Bone marrow (tissue), 2 donors: ENCODE data around the gene TUBGCP6.
"Not testable (repeated sequence)": the region's sequence is repeated elsewhere in the genome, so short reads cannot be mapped to it uniquely, and the experiment has no call there.

Experiments used
- DNase-seq, 2 donors: peaks; one replicate each; lab custom pipeline; 2025; lab: John Stamatoyannopoulos, UW

Gene TUBGCP6

GRCh38 chr22:50280022-50280707 is 35.3 kb upstream of the TUBGCP6 start:
- DNase-seq = no peak

GRCh38 chr22:50278956-50279619 is 34.3 kb upstream of the TUBGCP6 start:
- no peak for DNase-seq

DNA sequence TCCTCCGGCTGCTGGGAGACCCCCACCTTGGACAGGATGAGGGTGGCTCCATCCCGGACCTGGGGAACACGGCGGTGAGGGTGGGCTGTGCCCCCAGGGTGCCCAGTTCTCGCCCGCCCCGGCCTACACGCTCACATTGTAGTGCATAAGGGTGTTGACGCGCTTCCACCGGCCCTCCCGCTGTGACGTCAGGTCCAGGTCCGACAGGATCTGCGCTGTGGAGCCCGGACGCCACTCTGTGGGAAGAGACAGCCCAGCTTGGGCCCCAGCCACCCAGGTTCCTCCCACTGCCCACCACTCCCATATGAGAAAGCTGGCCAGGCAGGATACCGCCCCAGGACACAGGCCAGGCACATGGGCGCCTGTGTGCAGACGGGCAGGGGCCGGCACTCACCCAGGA is 33.6 kb upstream of the TUBGCP6 start:
- no peak for DNase-seq

- no peak for DNase-seq
Measured at GRCh38 chr22:50277761-50278160, 32.9 kb upstream of the TUBGCP6 start.

DNA sequence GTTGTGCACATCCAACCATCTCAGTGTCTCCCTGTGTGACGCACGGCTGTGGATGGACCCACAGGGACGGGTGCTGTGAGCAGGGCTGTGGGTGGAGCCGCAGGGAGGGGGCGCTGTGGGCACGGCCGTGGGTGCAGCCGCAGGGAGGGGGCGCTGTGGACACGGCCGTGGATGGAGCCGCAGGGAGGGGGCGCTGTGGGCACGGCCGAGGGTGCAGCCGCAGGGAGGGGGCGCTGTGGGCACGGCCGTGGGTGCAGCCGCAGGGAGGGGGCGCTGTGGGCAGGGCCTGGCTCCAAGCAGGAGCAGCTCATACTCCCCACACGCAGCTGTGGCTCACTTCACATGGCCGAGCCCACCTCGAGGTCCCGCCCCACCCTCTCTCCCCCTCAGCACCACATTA is 31.3 kb upstream of the TUBGCP6 start:
- peak; percentile 34 to 41 for DNase-seq

DNA sequence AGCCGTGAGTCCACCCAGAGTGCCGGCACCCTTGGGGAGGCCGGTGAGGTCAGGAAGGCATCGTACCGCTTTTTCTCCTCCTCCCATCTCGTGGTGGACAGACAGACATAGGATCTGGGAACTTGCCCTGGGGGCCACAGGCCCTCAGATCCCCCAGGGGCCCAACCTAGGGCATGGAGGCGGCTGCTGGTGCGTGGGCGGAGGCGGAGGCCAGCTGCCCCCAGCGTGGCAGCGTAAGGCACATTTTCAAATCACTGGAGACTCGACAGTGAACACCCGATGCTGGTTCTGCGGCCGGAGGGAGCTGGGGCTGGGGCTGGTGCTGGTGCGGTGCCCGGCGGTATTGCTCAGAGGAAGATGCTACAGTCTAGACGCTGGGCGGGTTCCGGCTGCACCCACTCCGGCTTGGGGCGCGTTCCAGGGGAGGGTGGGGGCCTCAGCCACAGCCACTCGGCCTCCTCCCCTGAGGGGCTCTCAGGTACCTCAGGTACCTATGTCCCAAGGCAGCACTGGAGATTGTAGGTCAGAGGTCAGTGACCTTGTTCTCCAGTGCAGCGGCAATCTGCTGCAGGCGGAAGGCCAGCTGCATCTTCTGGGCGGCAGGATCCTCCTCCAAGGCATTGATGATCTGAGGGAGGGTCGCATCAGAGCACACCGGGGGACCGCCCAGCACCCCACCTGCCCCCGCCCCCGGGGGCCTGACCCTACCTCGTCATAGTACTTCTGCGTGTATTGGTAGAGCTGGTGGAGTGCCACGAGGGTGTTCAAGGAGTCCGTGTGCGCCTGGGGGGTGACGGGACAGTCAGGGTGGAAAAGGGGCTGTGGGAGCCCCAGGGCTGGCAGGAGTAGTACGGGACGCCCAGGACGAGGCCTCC is 30.6 kb upstream of the TUBGCP6 start:
- DNase-seq = no peak

DNA sequence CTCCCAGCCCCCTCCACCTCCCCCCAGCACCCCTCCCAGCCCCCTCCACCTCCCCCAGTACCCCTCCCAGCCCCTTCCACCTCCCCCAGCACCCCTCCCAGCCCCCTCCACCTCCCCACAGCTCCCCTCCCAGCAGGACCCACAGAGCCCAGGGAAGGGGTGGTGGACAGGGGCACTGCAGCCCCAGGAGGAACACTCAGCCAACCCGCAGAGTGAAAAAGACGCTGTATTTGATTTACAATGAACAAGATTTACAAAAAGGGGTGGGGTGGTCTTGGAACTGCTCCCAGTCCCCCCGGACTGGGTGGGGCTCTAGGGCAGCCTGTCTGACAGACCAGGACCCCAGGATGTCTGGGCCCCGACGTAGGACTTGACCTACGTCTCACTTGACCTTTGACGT is 29.9 kb upstream of the TUBGCP6 start:
- DNase-seq = no peak

GRCh38 chr22:50274311-50274710 is 29.5 kb upstream of the TUBGCP6 start:
- peak in 1 of 2 donors; percentile 20 for DNase-seq

DNA sequence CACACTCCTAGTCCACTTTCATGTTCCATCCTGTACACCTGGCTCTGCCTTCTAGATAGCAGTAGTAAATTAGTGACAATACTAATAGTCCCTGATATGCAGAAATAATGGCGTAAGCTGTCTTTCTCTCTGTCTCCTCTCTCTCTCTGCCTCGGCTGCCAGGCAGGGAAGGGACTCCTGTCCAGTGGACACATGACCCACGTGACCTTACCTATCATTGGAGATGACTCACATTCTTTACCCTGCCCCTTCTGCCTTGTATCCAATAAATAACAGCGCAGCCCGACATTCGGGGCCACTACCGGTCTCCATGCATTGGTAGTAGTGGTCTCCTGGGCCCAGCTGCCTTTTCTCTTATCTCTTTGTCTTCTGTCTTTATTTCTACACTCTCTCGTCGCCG is 29.0 kb upstream of the TUBGCP6 start:
- DNase-seq = not testable (repeated sequence)

DNA sequence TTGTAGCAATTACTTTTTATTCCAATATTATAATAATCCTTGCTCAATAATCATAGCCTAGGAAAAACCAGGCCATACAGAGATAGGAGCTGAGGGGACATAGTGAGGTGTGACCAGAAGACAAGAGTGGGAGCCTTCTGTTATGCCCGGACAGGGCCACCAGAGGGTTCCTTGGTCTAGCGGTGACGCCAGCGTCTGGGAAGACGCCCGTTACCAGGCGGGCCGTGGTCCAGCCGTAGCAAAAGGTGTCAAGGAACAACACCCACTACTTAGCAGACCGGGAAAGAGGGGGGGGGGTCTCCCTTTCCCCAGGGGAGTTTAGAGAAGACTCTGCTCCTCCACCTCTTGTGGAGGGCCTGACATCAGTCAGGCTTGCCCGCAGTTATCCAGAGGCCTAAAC is 28.5 kb upstream of the TUBGCP6 start:
- DNase-seq = not testable (repeated sequence)

DNA sequence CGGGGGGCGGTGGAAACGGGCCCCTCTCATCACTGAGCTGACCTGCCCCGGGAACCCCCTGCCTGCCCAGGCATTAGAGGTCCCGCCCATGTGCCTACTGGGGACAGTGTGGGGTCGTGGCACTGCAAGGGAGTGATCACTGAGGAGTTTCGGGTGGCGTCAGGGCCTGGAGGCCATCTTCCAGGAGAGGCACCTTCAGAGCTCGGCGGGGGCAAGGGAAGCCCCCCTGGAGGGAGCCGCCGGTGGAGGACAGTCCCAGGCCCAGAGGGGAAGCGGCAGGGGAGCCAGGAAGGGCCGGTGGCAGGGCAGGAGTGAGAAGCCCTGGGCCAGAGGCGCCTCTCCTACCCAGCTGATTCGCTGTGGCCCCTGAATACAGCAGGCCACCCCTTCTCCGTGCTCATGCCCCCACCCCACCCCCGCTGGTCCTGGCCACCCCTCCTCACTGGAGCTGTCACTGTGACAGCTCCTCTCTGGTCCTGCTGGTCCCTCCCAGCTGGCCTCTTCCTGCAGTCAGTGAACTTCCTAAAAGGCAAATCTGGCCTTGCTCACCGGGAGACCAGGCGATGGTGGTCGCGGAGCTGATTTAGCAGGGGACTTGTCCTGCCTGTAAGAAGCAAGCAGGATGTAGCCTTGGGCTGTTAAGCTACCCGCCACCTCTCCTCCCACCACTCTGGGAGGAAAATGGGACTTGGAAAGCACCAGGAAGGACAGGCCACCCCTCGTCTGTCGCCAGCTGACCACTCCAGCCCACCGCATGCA is 27.4 kb upstream of the TUBGCP6 start:
- no peak for DNase-seq

DNA sequence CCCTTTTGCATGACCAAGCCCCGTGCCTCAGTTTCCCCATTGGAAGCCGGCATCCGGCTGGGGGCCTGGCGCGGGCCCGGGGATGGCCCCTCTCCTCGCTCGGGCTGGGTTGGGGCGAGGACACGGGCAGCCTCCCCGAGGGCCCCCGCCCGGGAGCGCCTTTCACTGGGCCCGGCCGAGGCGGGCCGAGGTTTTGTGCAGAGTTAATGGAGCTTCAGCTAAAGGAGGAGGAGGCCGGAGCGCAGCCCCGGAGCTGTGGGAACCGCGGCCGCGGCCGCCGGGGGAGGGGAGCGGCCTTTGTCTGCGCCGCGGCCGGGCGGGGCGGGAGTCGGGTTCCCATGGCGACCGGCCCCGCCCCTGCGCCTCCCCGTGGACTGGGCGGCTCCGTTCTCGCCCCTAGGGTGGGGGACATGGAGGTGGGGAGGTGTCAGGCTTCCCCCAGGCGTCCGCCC is 26.7 kb upstream of the TUBGCP6 start:
- DNase-seq = peak; percentile 21 to 27

- peak; percentile 18 to 25 for DNase-seq
Measured at GRCh38 chr22:50270666-50271394, 26.0 kb upstream of the TUBGCP6 start.

DNA sequence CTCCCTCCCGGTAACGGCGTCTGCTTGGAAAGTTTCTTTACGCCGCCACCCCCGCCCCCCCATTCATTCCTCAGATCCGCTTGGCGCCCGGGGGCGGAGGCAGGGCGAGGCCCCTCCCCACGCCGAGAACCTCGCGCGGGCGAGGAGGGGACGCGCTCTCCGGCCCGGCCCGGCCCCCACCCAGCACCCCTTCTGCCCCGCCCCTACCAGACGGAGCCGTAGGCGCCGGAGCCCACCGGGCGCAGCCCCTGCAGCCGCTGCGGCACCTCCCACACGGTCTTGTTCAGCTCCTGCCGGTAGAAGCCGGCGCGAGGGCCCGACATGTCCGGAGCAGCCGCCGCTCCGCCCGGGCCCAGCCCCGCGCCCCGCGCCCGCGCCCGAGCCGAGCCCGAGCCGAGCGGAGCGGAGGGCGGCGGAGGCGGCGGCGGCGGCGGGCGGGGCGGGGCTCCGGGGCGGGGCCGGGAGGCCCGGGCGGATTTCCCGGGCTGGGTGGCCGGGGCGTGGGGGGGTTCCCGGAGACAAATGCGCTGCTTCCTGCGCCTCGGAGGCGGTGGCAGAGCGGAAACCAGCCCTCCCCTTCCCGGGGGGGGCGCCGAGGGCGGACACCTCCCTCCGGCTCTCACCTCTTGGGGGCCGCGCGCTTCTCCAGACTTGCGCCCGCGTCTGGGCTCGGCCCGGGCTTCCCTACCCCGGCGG is 25.3 kb upstream of the TUBGCP6 start, which contains the start of gene MAPK11:
MAPK11 (minus strand) TSS at position 411 of the 696 bp plus-strand sequence; CDS start at position 323, 88 bp downstream.
- no peak for DNase-seq

DNA sequence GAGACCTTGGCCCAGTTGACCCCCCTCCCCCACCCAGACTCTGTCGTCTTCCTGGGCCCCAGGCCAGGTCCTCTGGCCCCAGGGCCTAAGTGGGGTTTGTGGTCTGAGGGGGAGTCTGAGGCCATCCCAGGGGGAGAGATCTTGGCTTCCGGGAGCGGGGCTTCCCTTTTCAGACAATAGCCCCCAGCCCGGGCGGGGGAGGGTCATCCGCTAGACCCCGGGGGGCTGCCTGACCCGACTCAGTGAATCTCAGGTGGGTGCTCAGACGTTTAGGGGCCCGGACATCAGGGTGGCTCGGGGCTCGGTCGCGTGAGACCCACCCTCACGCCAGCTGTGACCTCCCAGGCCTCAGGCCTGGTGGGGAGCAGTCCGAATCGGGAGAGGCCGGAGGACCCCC is 24.7 kb upstream of the TUBGCP6 start:
- no peak for DNase-seq

DNA sequence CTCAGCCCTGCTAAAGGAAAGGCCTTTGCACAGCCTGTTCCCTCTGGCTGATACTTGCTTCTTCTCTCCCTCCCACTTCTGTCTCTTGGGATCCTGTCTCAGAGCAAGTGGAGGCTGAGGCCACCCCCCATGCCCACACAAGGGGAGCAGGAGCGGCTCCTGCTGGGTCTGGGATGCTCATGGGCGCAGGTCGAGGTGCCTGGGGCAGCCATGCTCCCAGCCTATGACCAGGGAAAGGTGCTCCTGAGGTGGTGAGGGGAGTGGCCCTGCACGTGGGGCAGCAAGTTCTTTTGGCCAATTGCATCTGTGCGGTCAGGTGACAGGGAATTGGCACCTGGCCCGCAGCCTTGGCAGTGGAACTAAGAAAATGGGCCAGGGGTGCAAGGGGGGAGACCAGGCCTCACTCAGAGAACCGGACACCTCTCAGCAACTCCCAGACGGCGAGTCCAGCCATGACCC is 23.9 kb upstream of the TUBGCP6 start:
- DNase-seq = no peak

DNA sequence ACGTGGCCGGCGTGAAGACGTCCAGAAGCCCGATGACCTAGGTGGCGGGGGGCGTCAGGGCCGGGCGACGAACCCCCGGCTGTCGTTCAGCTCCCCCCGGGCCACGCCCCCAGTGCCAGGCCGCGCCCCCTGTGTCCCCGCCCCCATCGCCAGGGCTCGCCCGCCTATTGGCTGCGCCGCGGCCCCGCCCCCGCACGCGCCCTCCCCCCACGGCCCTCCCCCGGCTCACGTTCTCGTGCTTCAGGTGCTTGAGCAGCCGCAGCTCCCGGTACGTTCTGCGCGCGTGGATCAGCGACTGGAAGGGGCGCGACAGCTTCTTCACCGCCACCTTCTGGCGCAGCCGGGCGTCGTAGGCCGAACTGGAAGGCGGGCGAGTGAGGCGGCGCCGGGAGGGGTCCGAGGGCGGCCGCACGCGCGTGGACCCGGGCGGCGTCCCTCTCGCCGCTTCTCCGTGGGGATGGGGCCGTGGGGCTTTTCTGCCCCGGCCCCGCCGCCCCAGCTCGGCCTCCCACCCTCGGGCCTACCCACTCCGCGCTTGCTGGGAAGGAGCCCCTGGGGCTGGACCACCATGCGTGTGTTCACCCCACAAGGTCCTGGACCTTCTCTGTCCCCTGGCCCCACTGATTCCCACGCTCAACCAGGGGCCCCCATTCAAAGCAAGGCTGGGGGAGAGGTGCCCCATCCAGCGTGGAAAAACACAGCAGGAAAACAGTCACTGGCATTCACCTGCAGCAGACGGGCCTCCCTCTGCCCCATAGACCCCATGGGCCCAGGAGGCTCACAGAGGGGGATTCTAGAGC is 23.0 kb upstream of the TUBGCP6 start:
- no peak for DNase-seq

GRCh38 chr22:50266994-50267393 is 22.2 kb upstream of the TUBGCP6 start:
- DNase-seq = no peak

DNA sequence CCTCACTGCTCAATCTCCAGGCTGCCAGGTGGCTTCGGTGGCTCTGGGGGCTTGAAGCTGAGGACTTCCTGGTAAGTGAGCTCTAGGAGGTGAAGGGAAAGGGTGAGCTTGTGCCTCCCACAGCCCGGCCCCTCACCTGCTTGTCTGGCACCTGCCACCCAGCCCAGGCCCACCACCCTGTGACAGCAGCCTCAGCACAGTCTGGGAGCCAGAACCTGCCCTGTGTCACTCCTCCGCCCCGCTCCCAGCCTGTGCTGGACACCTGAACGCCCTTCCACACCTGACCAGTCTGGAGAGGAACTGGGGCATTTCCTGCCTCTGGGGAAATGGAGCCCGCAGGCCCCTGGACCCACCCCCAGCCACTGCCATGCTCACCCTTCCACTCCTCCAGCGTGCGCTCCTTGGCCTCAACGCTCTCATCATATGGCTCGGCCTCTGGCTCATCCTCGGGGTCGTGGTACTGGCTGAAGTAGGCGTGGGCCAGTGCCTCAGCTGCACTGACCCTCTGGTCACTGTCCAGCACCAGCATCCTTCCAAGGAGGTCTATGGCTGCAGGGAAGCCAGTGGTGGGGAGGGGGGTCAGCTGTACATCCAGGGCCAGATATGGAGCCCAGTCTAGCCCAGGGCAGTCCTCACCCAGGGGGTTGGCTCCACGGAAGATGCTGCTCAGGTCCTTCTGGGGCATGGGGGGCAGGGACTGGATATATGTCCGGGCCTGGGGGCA is 20.3 kb upstream of the TUBGCP6 start:
- DNase-seq = no peak
